COLO668 (cell line): ENCODE measurements around the gene PARM1.
A peak's percentile ranks its signal among the peaks of the same experiment; 100 is the strongest.

Source experiments
- DNase-seq: peaks from one replicate; lab custom pipeline; 2025; ENCODE audit not compliant: unreplicated experiment; lab: John Stamatoyannopoulos, UW

Gene PARM1

DNA sequence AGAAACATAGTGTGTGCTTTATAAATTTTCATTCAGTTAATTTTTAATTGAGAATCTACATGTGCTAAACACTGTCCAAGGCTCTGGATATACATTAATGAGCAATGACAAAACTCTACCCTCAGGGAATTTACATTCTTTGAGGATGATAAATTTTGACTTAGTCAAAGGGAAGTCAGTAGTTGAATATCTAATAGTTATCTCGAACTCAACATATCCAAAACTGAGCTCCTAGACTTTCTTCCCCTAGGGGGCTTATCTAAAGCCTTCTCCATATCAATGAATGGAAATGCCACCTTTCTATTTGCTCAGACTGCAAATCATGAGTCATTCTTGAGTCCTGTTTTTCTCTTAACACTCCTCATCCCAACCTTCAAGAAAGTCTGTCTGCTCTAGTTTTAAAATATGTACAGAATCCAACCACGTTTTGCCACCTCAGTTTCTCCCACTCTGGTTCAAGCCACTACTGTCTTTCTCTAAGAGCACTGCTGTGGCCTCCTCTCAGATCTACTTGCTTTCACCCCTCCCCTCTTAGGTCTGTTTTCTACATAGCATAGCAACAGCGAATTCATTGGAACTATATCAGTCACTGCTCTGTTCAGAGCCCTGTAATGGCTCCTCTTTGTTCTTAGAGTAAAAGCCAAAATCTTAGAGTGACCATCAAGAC lies 9.5 kb downstream of the PARM1 start:
- DNase-seq: no peak

DNA sequence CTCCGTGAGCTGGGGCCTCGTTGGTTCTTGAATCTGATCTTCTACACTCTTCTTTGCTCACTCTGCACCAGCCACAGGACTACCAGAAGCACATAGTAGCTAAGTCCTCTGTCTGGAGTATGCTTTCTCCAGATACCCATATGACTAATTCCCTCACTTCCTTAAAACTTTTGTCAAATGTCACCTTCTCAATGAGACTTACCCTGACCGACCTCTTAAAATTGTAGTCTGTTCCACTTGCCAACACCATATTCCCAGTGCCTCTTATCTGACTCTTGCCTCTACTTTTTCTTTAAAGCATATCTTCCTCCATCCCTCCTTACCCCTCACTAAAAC lies 10.0 kb downstream of the PARM1 start:
- DNase-seq: no peak

DNA sequence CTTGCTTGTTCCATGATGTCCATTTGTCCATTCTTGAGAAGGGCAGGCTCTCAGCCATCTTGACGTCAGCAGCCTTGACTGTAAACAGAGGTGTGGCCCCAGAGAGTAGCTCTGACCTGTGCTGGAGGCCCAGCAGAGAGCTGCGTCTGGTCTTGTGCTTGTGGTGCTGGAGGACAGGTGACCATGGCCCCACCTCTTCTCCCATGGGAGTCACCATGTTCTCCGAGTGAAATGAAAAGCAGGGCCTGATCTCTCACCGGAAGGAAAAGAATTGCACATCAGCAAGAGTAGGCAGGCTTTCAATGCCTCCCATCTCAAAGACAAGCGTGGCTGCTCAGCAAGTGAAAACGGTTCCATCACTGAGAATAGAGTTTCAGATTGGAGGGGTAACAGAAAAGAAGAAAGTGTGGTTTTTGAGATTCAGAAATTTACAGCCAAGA lies 11.5 kb downstream of the PARM1 start:
- DNase-seq: peak; percentile 18

DNA sequence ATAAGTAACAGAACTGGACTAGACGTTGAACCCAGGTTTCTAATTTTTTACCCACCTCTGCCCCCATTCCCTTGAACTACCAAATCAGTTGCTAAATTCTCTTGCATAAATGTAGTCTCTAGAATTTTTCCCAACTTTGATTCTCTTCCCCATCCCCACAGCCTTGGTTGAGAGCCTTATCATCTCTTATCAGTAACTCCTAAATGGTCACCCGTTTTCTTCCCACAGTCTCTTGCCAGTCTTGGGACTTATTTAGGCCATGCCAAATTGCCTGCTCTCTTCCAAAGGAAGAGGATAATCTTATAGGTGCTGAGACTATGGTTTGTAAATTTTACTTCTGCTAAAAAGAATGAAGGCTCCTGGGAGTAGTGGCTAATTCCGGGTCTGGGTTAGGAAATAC lies 13.3 kb downstream of the PARM1 start:
- DNase-seq: no peak

DNA sequence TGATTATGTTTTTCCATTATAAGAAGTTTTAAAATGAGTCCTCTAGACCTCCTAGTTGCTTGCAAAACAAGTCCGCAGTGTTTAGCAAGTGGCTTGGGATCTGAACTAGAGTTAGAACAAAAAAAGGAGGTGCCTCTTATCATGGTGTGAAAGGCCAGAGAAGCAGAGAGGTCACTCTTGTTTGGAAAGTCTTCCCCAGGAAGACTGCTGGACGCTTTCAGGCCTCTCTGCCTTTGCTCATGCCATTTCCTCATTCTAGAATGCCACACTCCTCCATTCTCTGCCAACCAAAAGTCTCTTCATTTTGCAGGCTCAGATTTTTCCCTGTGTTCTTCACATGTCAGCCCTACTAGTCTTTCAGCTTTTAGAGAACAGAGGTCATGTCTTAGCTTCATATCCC lies 14.9 kb downstream of the PARM1 start:
- no peak for DNase-seq

DNA sequence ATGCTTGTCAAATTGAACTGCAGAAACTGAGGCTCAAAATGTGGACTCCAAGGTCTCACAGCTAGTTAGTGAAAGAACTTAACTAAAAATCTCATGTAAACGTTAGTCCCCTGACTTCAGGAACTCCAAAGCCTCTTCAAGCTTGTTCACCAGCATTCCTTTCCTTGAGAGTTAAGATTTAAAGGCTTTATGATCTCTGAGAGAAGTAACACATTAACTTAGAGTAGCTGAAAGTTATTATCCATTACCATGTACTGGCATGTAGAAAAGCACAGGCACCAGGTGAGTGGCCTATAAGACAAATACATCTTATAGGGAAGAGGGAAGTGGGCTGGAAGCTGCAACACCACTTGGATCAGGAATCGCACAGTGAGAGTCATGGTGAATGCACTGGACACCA lies 15.3 kb downstream of the PARM1 start:
- DNase-seq: no peak

DNA sequence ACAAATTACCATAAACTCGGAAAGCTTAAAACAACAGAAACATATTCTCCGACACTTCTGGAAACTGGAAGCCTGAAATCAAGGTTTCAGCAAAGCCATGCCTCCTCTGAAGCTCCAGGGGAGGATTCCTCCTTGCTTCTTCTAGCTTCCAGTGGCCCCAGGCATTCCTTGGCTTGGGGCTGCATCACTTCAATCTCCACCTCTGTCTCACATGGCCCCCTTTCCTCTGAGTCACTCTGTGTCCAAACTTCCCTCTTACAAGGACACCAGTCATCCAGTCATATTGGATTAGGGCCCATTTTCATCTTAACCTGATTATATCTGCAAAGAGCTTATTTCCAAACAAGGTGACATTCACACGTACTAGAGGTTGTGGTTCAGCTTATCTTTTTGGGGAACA lies 17.3 kb downstream of the PARM1 start:
- no peak for DNase-seq

DNA sequence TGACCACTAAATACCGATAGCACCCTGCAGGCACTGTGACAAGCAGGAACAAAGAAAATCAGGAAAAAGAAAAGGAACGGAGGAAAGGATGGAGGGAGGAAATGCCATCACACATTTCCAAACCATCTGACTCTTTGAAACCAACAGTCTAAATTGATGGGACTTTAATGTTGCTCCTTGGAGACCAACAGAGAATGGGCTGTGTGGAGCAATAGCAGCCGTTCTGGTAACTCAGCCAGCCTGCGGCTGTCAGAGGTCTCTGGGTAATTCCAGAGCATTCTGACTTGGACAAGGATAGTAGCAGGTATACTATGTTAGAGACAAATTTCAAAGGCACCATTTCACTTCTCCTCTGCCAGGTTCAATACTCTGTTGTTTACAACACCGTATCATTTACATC lies 18.0 kb downstream of the PARM1 start:
- no peak for DNase-seq

DNA sequence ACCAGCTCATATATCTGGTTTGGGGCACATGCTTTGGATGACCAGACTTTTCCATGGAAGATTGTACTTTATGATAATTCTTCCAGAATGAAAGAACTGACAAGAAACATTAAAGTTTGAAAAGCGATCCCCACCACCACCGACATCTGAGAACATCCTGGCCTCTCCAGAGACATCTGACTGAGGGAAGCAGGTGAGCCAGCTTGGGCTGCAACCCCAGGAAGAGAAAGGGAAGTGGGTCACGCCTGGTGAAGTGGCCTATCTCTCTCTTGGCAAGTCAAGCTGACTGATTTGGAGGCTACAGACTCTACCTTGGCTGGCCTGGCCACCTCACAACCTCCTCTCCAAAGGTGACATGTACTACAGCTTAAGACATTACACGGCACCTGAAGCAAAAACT lies 20.7 kb downstream of the PARM1 start:
- no peak for DNase-seq

DNA sequence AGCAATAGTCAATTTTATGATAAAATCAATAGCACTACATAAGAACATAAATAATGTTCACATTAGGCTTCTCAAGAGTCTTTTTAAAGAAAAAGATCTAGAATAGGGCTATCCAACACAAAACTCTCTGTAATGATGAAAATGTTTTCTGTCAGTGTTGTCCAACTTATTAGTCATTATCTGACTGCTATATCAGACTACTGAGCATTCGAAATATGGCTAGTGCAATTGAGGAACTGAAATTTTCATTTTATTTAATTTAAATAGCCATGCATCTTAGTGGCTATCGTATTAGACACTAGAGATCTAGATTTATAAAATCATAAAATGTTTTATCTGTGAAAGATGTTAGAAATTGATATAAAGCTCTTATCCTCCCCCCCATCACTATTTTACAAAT lies 26.0 kb downstream of the PARM1 start:
- DNase-seq: no peak

DNA sequence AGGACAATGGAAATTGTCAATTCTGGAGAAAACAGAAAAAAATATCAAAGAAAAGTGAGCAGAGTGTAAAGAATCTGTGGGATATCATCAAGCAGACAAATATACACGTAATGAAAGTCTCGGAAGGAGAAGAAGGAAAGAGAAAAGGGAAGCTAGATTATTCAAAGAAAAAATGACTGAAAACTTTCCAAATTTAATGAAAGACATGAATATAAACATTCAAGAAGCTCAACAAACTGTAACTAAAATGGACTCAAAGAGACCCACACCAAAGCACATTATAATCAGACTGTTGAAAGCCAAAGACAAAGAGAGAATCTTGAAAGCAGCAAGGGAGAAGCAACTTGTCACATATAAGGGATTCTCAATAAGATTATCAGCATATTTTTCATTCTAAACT lies 28.3 kb downstream of the PARM1 start:
- no peak for DNase-seq

DNA sequence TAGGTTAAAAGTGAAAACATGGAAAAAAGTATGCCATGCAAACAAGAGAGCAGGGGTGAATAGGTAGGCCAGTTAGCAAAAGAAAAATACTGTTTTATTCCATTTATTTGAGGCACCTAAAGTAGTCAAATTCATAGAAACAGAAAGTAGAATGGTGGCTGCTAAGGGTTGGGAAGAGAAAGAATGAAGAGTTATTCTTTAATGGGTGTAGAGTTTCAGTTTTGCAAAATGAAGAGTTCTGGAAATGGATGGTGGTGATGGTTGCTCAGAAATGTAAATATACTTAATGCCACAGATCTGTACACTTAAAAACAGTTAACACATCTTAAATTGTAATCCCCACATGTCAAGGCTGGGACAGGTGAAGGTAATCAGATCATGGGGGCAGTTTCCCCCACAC lies 29.7 kb downstream of the PARM1 start:
- no peak for DNase-seq

DNA sequence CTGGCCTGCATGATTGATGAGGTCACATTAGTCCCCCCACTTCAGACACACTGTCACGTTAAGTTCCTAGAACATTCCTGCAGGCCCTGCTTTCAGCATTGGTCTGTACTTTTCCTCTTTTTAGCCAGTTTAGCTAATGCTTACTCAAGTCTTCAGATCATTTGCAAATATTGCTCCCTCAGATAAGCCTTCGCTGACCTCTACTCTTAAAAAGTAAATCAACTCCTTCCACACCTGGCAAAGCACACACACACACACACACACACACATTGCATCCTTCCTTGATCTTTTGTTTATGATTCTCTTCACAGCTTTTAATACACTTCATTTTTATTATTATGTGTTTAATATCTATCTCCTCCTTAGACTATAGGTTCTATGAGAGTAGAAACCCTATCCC lies 31.4 kb downstream of the PARM1 start:
- no peak for DNase-seq

DNA sequence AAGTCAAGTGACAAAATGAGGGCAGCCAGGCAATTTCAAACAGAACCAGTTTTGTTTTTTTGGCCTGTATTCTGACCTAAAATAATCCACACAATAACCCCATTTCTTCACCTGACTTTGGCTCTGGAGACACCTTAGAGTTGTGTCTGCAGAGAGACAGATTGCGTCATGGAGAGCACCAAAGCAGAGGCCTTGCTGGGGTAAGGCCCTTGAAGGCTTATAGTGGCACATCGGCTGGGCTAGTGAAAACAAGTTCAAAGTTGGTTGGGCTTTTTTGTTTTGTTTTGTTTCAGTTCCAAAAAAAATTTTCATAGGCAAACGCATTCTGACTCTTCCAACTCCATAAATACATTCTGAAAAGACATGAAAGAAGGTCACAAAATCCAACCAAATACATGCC lies 34.4 kb downstream of the PARM1 start:
- no peak for DNase-seq

DNA sequence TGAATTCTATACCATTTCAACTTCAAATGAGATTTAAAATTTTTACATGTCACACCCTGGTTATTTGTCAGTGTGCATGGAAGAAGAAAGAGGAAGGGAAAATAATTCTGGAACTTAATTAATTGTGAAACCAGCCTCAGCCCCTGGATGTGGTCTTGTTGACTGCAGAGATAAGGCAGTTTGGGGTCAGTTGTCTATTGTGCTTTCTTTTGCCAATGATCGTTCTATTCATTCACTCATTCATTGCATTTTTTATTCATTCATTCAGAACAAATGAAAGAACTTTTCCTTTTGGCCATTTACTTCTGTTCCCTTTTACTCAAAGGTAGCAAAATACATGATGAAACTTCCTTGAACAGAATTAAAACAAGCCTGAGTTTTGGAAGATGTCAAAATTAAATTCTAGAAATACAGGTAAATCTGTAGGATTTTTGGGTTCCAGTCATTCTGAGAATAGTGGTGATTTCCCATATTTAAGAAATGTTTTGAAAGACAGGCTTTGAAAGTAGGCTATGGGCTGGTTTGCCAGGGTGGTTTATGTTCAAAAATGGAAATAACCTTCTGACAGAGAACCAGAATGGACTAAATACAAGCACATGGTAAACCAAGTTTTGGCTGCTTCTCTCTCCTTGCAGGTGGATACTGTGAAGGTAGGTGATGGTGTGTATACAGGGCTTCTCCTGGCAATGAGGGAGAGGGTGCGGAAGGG lies 35.7 kb downstream of the PARM1 start:
- DNase-seq: no peak

DNA sequence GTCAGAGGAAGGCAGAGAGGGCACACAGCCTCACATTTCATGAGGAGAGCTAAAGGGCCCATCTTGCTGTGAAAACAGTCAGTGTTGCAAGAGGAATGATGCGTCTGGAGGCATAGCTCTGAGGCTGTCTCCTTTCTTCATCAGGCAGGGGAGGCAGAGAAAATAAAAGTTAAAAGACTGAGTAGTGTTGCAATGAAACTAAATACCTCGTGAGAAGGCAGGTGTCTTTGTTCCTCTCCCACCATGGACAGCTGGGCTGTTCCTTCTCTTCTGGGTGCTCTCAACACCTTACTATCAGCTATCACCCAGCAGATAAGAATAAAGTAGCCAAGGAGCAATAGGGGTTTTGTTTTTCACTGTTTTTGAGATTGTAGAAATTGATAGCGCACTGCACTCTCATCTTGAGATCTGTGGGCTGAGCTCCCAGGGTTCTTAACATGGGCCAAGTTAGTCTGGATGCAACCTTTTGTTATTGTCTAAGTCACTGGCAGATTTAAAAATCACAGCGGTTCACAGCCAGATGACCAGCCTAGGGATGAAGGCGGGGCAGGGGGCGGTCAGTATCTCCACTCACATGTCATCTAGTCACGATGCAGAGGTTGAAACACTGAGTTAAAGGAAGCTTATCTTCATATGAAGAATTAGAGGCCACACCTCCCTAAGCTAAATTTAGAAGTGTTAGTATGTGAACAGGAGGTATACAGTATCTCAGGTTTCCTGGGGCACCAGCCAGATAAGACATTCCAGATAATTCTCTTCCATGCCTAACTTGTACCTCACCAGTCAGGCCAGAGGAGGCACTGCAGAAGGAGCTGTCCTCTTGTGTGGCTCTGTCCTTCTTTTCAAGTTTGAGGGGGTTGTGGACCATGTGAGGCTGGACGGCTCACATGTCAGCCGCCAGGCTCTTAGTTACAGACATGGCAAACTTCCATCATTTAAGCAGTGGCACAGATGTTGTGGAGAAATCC lies 36.9 kb downstream of the PARM1 start:
- DNase-seq: no peak

DNA sequence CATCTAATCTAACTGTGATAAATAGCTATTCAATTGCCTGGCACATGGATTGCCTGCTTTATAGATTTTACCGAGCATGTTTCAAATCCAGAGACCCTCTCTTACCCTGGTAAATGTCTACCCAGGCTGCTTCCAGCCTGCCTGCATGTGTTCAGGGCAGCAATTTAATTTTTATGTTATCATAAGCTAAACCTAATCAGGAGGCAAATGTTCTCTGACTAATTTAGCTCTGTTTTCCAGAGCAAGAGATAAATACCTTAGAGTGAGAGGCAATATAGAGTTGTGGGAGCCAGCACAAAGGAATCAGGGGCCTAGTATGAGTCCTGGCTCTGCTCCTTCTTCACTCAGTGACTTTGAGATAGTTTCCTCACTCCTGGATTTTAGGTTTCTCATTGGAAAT lies 37.7 kb downstream of the PARM1 start:
- DNase-seq: no peak

DNA sequence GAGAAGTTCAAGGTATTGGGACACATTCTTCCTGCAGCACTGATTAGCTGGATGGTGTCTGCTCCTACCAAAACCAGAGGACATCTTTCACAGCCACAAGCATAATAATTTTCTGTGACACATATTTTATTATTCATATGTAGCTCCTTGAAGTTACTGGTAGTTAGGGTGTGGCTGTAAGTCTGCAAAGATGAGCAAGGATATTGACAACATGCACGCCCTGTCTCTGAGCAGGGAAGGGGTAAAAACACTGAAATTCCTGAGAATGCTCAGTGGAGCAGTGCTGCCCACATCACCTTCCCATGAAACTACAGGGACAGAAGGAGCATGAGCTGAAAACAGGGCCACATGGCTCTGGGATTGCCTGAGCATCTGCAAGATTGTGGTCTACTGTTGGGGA lies 38.9 kb downstream of the PARM1 start:
- no peak for DNase-seq

DNA sequence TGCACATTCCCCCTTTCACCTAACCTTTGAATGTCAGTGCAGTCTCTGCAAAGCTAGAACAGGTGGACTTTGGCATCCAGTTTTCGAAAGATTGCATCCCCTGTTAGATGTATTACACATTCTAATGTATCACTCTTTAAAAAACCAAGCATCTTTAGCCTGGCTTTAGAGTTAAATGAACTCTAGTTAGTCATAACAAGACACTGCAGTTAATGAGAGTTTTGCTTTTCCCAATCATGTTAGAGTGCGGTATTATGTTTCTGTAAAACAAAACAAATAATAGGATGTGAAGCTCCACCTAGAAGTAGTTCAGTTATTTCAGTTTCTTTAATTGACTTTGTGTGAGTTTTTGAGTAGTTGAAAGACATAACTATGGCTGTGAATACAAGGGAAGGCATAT lies 42.2 kb downstream of the PARM1 start:
- DNase-seq: no peak

DNA sequence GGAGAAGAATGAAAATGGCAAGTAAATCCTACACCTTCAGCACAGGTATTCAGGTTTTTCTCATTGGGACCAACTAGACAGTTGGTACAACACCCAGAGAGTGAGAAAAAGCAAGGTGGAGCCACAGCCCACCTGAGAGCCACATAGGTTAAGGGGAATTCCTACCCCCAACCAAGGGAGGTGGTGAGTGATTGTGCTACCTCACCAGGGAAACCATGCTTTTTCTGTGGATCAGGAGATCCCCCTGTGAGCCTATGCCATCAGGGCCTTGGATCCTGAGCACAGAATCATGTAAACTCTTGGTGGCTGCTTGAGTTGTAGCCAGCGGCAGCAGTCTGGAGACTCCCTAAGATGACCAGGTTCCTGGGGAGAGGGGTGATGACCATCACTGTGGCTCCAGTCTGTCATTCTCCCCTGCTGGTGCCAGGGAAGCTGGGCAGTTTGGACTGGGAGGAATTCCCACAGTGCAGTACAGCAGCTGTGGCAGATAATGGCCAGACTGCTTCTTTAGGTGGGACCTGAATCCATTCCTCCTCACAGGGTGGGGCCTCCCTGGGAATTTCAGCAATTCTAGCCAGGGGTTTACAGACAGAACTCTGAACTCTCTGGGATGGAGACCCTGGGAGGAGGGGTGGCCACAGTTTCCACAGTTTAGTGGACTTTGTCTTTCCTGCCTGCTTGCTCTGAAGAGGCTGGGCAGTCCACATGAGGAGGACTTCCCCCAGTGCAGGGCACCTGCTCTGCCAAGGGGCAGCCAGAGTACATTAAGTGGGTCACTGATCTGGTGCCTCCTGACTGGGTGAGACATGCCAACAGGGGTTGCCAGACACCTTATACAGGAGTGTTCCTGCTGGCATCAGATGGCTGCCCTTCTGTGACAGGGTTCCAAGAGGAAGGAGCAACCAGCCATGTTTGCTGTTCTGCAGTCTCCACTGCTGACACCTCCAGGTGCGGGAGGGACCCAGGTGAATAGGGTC lies 43.2 kb downstream of the PARM1 start:
- no peak for DNase-seq
